ENCODE measurements around the gene TXLNA.

TXLNA gene

GRCh38 chr1:32186077-32186476 lies 6.6 kb downstream of the TXLNA start:
- DNase-seq: no peak

- DNase-seq: no peak
Observed at GRCh38 chr1:32186491-32186890, 7.0 kb downstream of the TXLNA start.

DNA sequence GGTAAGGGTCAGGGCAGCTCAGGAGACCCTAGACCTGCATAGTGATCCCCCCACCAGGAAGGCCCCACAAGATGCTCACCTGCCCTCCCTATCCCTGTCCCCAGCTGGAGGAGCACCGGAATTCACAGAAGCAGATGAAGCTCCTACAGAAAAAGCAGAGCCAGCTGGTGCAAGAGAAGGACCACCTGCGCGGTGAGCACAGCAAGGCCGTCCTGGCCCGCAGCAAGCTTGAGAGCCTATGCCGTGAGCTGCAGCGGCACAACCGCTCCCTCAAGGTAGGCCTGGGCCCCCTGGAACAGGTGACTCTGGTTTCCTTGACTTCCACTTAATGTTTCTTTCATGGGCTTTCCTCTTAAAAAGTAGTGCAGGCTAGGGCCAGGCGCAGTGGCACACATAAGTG lies 8.4 kb downstream of the TXLNA start:
- no peak for DNase-seq

DNA sequence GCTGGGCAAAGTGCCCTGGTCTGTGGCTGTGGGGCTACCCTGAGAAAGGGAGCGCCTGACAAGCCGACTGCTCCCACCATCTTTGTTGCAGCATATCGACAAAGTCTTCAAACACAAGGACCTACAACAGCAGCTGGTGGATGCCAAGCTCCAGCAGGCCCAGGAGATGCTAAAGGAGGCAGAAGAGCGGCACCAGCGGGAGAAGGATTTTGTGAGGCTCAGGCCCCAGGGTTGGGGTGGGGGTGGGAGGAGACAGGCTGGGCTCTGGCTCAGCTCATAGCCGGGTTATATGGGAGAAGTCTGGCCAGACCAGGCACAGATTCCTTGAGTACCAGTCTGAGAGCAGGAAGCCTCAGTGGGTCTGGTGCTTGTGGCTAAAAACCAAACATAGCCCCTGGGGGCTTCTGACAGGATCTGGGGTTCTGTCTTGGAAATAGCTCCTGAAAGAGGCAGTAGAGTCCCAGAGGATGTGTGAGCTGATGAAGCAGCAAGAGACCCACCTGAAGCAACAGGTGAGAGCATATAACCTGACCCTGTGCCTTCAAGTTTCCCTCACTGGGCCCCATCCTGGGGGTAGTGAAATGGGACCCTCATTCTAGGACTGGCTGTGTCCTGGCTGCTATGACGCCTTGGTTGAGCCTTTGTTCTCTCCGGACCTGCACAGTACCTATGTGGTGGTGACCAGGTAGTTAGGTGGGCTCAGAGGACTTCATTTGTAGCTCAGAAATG lies 12.9 kb downstream of the TXLNA start:
- no peak for DNase-seq

- DNase-seq: no peak
Observed at GRCh38 chr1:32194984-32195383, 15.5 kb downstream of the TXLNA start.

DNA sequence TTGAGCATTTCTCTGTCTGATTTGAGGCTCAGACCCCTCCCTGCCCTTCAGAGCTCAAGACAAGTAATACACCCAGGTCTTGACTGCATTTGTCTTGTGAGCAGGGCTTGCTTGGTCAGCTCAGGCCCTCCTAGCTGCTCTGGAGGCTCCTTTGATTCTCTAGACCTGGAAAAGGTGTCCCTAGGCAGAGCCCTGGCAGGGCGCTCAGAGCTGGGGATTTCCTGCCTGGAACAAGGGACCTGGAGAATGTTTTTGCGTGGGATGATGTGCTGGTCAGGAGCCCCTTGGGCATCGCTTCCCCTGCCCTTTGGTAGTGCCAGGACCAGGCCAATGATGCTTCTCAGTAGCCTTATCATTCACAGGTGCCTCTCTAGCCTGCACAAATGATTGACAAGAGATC lies 16.1 kb downstream of the TXLNA start:
- DNase-seq: no peak

DNA sequence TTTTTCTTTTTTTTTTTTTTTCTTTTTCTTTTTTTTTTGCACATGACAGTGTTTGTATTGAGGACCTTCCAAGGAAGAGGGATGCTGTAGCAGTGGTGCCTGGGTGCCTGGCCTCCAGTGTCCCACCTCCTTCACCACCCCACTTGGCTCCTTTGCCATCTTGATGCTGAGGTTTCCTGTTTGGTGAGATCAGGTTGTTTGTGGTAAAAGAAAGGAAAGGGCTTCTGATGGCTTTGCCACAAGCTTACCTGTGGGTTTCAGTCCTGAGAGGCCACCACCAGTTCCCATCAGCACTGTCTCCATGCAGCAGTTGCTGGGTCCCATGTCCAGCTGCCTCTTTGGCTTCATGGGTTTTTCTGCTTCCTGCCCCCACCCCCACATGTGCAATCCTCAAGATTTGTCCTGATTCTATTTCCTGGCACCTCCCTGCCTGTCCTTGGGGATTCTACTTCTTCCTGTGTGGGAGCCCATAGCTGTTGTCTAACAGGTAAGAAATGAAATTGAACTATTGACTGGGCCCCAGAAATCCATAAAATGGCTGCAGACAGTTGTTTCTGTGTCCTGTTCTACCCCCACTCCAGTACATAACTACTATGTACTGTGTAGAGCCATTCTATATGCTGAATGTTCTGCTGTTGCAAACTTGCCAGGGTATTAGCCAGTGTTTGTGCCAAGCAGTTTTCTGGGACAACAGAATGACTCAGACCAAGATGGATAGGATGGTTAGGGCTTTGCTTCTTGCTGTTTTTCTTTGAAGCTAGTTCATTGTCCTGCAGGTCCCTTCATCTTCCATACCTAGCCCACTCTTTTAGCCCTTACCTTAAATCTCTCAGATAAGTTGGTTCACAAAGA lies 16.7 kb downstream of the TXLNA start:
- no peak for DNase-seq

DNA sequence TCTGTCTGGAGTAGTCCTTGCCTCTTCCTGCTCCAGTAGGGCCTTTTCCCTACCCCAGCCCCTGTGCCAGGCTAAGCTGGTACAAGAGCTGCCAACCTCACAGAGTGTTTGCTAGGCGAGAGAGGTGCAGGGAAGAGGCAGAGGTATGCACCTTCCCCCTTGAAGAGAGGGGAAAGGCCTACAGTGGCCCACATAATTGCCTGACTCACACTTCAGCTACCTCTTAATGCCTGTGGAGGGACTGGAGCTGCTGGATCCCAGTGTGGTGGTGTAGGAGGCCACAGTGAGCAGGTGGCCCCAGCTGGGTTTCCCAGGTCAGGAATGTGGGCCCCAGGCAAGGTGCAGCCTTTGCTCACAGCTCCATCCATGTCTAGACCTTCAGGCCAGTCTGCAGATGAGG lies 17.6 kb downstream of the TXLNA start:
- no peak for DNase-seq

- no peak for DNase-seq
Observed at GRCh38 chr1:32197837-32198236, 18.4 kb downstream of the TXLNA start.

DNA sequence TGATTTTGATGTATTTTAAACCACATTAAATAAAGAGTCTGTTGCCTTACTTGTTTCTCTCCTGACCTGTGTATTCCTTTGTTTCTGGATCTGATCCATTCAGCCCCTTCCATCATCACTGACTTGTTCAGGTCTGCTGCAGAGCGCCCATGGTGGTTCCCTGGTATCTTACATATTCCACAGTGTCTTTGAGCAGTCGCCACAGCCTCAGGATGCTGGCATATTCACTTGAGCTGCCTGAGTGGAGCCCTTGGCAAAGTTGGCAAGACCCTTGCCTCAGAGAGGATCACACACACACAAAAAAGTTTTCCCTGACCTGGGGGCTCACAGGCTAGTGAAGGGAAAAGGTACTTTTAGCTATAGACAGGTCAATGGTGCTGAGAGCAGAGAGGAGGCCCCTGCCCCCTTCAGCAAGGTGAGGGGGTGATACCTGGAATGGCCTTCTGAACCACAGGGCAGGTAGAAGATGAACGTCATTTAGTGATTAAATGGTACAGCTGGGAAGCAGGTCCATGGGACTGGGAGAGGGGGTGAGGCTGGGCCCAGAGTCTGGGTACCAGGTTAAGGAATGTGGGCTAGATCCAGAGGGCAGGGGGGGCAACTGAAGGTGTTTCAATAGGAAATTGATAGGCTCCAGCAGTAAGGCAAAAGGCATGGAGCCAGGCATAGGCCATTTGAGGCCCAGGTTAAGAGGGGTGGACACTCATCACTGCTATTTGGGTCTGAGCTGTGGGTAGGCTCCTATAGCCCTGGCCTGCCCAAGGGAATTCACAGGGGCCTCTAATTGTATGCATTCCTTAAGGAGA lies 19.0 kb downstream of the TXLNA start:
- no peak for DNase-seq

DNA sequence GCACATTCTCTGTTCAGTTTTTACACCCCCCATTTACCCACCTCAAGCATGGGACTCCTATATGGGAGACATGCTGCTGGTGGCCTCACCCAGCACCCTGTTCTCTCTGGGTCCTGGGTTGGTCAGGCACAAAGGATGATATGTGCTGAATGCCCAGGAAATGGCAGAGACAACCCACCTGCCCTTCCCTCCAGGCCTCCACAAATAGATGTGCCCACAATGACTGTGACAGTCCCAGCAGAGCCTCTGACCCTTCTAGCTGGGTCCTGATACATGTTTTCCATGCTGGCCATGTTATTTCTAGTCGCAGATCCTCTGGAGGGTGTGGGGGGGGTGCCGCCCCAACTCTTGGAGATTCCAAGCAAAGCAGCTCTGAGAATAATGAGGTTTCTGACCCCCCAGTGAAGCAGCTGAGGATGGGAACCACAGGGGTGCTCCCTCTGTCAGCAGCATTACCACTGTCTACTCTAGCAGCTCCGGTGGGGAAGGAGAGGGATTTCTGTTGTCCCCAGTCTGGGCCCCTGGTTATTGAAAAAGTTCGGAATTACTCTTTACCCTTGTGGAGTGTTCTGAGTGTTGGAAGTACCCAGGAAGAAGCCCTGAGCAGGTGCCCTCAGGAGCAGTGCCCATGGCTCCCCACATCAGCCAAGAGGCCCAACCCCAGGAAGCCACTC lies 19.7 kb downstream of the TXLNA start:
- no peak for DNase-seq

DNA sequence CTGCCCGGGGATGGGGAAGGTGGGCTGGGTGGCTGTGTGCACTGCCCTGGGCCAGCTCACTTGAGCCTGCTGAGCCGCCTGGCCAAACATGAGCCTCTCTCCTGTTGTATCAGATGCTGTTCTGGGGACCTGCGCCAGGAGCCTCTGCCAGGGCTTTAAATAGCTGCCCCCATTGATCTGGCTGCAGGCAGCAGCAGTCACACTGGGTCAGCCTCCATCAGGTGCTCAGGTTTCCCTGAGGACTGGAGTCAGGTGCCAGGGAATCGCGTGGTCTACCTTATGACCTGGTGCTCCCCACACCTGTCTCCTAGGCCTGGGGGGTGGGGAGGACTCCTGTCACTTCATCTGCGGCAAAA lies 20.2 kb downstream of the TXLNA start:
- no peak for DNase-seq

GRCh38 chr1:32200226-32201010 lies 20.9 kb downstream of the TXLNA start, which contains the start of gene CCDC28B:
CCDC28B (plus strand) TSS chr1:32200595; CDS start chr1:32201936, 1,341 bp downstream.
- DNase-seq: peak in 1 of 2 donors; percentile 27

DNA sequence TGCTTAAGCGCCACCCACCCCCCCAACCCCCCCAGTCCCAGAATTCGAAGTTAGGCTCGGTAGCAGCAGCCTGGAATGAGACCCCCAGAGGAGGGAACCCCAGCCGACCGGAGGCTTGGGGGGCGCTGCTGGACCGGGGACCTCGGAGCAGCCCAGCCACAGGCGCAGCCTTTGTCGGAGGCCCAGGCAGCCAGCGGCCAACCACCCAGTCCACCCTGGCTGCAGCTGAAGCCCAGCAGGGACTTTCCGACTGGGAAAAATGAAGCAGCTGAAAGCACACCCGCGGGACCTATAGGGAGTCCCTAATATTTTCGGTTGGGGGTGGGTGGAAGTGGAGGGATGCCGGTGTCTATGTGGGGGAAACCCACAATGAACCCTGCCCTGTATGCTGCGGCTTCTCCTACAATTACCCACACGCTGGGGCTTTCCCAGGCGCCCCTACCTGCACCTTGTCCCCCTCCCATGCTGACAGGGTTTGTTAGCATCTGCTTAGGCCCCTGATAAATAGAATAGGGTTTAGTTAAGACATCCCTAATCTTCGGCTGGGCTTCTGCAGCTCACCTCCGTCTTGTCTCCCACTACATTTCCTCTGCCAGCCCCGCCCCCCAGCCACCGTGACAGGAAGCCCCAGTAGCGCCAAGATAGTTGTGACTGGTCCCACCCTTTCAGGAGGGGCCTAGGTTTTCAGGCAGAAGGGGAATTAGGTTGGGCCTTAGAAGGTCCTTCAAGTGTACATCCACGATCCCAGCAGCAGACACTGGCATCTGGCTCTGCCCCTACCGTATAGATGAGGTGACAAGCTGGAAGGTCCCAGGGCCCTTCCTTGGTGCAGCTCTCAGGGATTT lies 21.8 kb downstream of the TXLNA start:
- peak; percentile 51 to 83 for DNase-seq

DNA sequence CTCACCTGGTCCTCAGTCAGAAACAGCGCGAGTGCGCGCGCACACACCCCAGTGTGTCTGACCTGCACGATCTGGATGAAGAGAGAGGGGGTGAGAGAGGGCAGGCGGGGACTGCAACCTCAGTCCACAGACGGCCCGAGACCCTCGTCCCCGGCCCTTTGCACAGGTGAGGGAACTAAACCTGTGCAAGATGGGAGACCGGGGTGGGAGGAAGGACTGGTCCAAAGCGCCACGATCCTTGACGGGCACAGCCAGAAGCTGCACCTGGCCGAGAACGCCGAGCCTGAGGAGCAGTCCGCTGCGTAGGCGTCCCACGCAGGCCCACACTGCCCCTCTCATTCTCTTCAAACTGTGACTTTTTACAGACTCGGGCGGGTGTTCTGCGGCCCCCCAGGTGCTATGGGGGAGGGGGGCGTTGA lies 25.5 kb downstream of the TXLNA start:
- DNase-seq: no peak

- peak; percentile 68 to 82 for DNase-seq
Observed at GRCh38 chr1:32205401-32206370, 26.2 kb downstream of the TXLNA start, which contains the start of gene IQCC. IQCC (plus strand) TSS chr1:32205671; CDS start chr1:32205682, 11 bp downstream.

DNA sequence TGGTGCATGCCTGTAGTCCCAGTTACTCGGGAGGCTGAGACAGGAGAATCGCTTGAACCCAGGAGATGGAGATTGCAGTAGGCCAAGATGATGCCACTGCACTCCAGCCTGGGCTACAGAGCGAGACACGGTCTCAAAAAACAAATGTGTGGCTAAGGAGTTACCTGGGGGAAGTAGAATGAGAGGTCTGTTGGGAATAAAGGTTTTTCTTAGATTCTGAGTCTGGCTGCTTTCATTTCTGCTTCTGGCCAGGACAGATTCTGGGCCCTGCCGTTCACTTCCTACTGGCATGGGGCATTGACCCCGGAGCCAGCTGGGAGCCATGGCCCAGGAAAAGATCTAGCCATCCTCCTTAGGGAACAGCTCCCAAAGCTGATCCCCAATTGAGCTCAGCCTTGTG lies 29.0 kb downstream of the TXLNA start:
- no peak for DNase-seq

GRCh38 chr1:32208891-32209328 lies 29.4 kb downstream of the TXLNA start, which contains the start of gene DCDC2B:
DCDC2B (plus strand) TSS chr1:32209089; CDS start chr1:32209094, 5 bp downstream.
- DNase-seq: no peak

All from inflammatory macrophage treated with lipopolysaccharide for 1 hour (primary cell).